ENCODE results near the gene CSAG3.

- TF ChIP-seq CTCF (conservative IDR thresholded peaks at IDR 0.05; ENCODE audit: low read depth, low read length) (no peak), EZH2 (IDR thresholded peaks at IDR 0.05; ENCODE audit: borderline replicate concordance, low read depth, low read length, poor library complexity, severe bottlenecking) (no peak)
Measured at GRCh38 chrX:152738560-152738959, 20.5 kb upstream of the CSAG3 start.

Data from A673 (cell line).